ENCODE measurements around the gene TOGARAM2.

The TOGARAM2 gene

DNA sequence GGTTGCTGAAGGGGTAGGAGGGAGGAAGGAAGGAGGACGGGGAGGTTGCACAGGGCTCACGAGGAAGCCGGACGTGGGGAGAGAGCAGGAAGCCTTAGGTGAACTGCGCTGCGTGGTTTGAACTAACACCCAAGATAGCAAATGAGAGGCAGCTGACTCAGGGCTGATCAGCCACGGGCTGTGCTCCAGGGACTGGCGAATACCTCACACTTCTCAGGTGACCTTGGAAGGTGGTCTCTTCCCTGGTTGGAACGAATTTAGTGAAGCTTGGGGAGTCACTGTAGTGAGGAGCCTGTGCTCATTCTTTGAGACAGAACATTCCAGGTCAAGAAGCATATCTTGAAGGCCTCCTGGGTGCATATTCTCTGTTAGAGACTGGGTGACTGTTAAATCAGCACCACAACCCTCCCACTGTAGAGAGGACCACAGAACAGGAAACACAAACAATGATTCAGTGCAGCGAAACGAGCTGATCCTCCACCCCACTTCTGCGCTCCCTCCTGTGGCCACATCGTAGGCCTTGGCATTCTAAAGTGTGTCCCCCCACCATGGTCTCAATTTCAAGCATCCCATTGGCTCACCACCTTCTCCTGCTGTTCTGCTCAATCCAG lies 33.8 kb downstream of the TOGARAM2 start:
- Histone ChIP-seq H3K27ac (ENCODE audit: extremely low read depth, low read depth, low read length) (no peak overlapping the region), H3K4me3 (ENCODE audit: low read depth, low read length) (no peak overlapping the region), H3K4me1 (ENCODE audit: control insufficient read depth, insufficient read depth, low read length) (no peaks in the 10 kb centered on the region), H3K9me3 (ENCODE audit: control insufficient read depth, insufficient read depth, low read depth, low read length) (no peaks in the 10 kb centered on the region), H3K36me3 (ENCODE audit: control insufficient read depth in 2 of 2, insufficient read depth in 1 of 2, low read length in 2 of 2) (no peaks in the 10 kb centered on the region)
- POLR2A ChIA-PET: no interaction called here
- TF ChIP-seq ZBTB17 (tag by site-specific recombination; IDR thresholded peaks at IDR 0.05): peak; percentile 86
- TF ChIP-seq ZNF626 (tag by site-specific recombination; IDR thresholded peaks at IDR 0.05): no peak
- TF ChIP-seq ZIC2 (tag by site-specific recombination; IDR thresholded peaks at IDR 0.05): 0 out of 2 replicates have a peak, but pooled peaks have one; percentile 11
- CTCF ChIA-PET: no interaction called here

DNA sequence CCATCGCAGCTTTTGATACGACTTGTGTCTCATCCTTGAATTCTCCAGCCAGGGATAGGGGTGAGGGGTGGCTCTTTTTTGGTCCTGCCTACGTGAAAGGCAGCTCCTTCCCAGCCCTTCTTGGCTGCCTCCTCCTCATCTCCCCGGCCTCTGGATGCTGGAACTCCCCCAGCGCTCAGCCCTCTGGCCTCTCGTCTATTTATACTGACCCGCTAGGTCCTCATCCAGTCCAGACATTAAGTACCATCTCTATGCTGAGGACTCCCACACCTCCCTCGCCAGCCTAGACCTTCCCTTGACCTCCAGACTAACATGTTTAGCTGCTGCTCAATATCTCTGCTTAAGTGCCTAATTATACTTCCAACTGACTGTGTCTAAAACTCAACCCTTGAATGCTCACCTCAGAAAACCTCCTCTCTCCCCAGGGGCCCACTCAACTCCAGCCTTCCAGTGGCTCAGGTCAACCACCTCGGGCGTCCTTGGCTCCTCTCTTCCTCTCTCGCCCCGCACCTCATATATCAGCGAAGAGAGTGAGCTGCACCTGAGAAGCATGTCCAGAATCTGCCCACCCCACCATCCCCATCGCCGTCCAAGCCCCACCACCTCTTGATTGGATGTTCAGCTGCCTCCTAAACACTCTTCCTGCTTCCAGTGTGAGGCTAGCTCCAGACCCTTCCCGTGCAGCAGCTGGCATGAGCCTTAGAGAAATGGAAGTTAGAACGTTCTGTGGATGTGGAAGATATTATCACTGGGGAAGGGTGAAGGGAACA lies 34.8 kb downstream of the TOGARAM2 start:
- CTCF ChIA-PET: interaction anchor here (0.6 to 0.7 kb wide), 2 partner anchors 11 to 186 kb away, joined by 3 to 5 read pairs; no protein-coding TSS in a partner anchor
- no peak overlapping the region for H3K27ac ChIP-seq (ENCODE audit: extremely low read depth, low read depth, low read length)
- TF ChIP-seq, protein P1, sequence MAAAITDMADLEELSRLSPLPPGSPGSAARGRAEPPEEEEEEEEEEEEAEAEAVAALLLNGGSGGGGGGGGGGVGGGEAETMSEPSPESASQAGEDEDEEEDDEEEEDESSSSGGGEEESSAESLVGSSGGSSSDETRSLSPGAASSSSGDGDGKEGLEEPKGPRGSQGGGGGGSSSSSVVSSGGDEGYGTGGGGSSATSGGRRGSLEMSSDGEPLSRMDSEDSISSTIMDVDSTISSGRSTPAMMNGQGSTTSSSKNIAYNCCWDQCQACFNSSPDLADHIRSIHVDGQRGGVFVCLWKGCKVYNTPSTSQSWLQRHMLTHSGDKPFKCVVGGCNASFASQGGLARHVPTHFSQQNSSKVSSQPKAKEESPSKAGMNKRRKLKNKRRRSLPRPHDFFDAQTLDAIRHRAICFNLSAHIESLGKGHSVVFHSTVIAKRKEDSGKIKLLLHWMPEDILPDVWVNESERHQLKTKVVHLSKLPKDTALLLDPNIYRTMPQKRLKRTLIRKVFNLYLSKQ (tag by site-specific recombination; IDR thresholded peaks at IDR 0.05; ENCODE audit: borderline replicate concordance): no peak
- TF ChIP-seq ZNF223 (tag by site-specific recombination; IDR thresholded peaks at IDR 0.05) (no peak), WT1 (tag by site-specific recombination; IDR thresholded peaks at IDR 0.05) (no peak), SP3 (tag by site-specific recombination; IDR thresholded peaks at IDR 0.05) (no peak)
- POLR2A ChIA-PET: no interaction called here
- H3K4me1 ChIP-seq (ENCODE audit: control insufficient read depth, insufficient read depth, low read length): no peaks in the 10 kb centered on the region
- no peaks in the 10 kb centered on the region for H3K36me3 ChIP-seq (ENCODE audit: control insufficient read depth in 2 of 2, insufficient read depth in 1 of 2, low read length in 2 of 2)
- H3K9me3 ChIP-seq (ENCODE audit: control insufficient read depth, insufficient read depth, low read depth, low read length): no peaks in the 10 kb centered on the region
- H3K4me3 ChIP-seq (ENCODE audit: low read depth, low read length): no peak overlapping the region

DNA sequence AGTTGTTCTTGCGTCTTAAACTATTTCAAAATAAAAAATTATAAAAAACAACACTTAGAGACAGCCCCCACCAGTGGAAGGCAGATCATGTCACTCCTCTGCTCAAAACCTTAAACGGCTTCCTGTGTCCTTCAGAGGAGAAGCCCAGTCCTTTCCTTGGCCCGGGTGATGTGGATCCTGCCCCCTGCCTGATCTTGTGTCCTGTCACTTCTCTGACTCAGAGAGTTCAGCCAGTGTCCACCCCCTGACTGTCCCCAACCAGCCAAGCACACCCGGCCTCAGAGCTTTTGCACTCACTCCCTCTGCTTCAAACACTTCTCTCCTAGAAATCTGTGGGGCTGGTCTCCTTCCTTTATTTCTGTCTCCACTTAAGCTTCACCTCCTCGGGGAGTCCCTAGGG lies 35.4 kb downstream of the TOGARAM2 start:
- no peaks in the 10 kb centered on the region for H3K4me1 ChIP-seq (ENCODE audit: control insufficient read depth, insufficient read depth, low read length)
- H3K27ac ChIP-seq (ENCODE audit: extremely low read depth, low read depth, low read length): no peak overlapping the region
- ChIA-PET POLR2A (no interaction called here), CTCF (interaction anchor here (0.6 to 0.7 kb wide), 2 partner anchors 10 to 186 kb away, joined by 3 to 5 read pairs; no protein-coding TSS in a partner anchor)
- H3K4me3 ChIP-seq (ENCODE audit: low read depth, low read length): no peak overlapping the region
- no peaks in the 10 kb centered on the region for H3K9me3 ChIP-seq (ENCODE audit: control insufficient read depth, insufficient read depth, low read depth, low read length)
- no peaks in the 10 kb centered on the region for H3K36me3 ChIP-seq (ENCODE audit: control insufficient read depth in 2 of 2, insufficient read depth in 1 of 2, low read length in 2 of 2)
- TF ChIP-seq ZNF202 (tag by site-specific recombination; IDR thresholded peaks at IDR 0.05; ENCODE audit: borderline replicate concordance) (no peak), MZF1 (tag by site-specific recombination; IDR thresholded peaks at IDR 0.05; ENCODE audit: borderline replicate concordance) (no peak), ZNF548 (tag by site-specific recombination; IDR thresholded peaks at IDR 0.05) (no peak), ZNF549 (tag by site-specific recombination; IDR thresholded peaks at IDR 0.05) (no peak), ZNF677 (tag by site-specific recombination; IDR thresholded peaks at IDR 0.05) (no peak), SALL2 (tag by site-specific recombination; IDR thresholded peaks at IDR 0.05; ENCODE audit: borderline replicate concordance) (no peak), ZNF76 (tag by site-specific recombination; IDR thresholded peaks at IDR 0.05; ENCODE audit: borderline replicate concordance, low read depth) (no peak), ZFP69B (tag by site-specific recombination; IDR thresholded peaks at IDR 0.05) (no peak), ZFP37 (tag by site-specific recombination; IDR thresholded peaks at IDR 0.05) (no peak), ZNF560 (tag by site-specific recombination; IDR thresholded peaks at IDR 0.05; ENCODE audit: borderline replicate concordance) (no peak)
- TF ChIP-seq, protein P2, sequence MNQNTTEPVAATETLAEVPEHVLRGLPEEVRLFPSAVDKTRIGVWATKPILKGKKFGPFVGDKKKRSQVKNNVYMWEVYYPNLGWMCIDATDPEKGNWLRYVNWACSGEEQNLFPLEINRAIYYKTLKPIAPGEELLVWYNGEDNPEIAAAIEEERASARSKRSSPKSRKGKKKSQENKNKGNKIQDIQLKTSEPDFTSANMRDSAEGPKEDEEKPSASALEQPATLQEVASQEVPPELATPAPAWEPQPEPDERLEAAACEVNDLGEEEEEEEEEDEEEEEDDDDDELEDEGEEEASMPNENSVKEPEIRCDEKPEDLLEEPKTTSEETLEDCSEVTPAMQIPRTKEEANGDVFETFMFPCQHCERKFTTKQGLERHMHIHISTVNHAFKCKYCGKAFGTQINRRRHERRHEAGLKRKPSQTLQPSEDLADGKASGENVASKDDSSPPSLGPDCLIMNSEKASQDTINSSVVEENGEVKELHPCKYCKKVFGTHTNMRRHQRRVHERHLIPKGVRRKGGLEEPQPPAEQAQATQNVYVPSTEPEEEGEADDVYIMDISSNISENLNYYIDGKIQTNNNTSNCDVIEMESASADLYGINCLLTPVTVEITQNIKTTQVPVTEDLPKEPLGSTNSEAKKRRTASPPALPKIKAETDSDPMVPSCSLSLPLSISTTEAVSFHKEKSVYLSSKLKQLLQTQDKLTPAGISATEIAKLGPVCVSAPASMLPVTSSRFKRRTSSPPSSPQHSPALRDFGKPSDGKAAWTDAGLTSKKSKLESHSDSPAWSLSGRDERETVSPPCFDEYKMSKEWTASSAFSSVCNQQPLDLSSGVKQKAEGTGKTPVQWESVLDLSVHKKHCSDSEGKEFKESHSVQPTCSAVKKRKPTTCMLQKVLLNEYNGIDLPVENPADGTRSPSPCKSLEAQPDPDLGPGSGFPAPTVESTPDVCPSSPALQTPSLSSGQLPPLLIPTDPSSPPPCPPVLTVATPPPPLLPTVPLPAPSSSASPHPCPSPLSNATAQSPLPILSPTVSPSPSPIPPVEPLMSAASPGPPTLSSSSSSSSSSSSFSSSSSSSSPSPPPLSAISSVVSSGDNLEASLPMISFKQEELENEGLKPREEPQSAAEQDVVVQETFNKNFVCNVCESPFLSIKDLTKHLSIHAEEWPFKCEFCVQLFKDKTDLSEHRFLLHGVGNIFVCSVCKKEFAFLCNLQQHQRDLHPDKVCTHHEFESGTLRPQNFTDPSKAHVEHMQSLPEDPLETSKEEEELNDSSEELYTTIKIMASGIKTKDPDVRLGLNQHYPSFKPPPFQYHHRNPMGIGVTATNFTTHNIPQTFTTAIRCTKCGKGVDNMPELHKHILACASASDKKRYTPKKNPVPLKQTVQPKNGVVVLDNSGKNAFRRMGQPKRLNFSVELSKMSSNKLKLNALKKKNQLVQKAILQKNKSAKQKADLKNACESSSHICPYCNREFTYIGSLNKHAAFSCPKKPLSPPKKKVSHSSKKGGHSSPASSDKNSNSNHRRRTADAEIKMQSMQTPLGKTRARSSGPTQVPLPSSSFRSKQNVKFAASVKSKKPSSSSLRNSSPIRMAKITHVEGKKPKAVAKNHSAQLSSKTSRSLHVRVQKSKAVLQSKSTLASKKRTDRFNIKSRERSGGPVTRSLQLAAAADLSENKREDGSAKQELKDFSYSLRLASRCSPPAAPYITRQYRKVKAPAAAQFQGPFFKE (tag by site-specific recombination; IDR thresholded peaks at IDR 0.05; ENCODE audit: borderline replicate concordance): no peak
- TF ChIP-seq, protein P3, sequence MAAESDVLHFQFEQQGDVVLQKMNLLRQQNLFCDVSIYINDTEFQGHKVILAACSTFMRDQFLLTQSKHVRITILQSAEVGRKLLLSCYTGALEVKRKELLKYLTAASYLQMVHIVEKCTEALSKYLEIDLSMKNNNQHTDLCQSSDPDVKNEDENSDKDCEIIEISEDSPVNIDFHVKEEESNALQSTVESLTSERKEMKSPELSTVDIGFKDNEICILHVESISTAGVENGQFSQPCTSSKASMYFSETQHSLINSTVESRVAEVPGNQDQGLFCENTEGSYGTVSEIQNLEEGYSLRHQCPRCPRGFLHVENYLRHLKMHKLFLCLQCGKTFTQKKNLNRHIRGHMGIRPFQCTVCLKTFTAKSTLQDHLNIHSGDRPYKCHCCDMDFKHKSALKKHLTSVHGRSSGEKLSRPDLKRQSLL (tag by site-specific recombination; IDR thresholded peaks at IDR 0.05): no peak
- TF ChIP-seq, protein P4, sequence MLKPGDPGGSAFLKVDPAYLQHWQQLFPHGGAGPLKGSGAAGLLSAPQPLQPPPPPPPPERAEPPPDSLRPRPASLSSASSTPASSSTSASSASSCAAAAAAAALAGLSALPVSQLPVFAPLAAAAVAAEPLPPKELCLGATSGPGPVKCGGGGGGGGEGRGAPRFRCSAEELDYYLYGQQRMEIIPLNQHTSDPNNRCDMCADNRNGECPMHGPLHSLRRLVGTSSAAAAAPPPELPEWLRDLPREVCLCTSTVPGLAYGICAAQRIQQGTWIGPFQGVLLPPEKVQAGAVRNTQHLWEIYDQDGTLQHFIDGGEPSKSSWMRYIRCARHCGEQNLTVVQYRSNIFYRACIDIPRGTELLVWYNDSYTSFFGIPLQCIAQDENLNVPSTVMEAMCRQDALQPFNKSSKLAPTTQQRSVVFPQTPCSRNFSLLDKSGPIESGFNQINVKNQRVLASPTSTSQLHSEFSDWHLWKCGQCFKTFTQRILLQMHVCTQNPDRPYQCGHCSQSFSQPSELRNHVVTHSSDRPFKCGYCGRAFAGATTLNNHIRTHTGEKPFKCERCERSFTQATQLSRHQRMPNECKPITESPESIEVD (tag by site-specific recombination; IDR thresholded peaks at IDR 0.05): no peak
